ENCODE data around the gene G3BP1. TPM values are rescaled to one million over a fixed set of nuclear protein-coding genes. Genes with fewer than 3 reads are reported as not detected.

G3BP1 gene
- total and polyA plus RNA-seq, 2 of the 13 experiments (the other 11 are each of a cell fraction or from before 2014, with no cell fraction given): 36.7 to 320 TPM

- no peak for TF ChIP-seq ZNF354B (CRISPR knock-in tag; IDR thresholded peaks at IDR 0.05)
- TF ChIP-seq PRDM4 (CRISPR knock-in tag; IDR thresholded peaks at IDR 0.05; ENCODE audit: borderline replicate concordance): no peak
- TF ChIP-seq SP4 (CRISPR knock-in tag; IDR thresholded peaks at IDR 0.05): peak; percentile 96
- TF ChIP-seq ZC3H4 (CRISPR knock-in tag; IDR thresholded peaks at IDR 0.05; ENCODE audit: borderline replicate concordance): no peak
- no peak; the same call in 1 of the 2 replicates for TF ChIP-seq CREBL2 (CRISPR knock-in tag; IDR thresholded peaks at IDR 0.05; ENCODE audit: borderline replicate concordance)
- no peak for TF ChIP-seq MTERF4 (CRISPR knock-in tag; IDR thresholded peaks at IDR 0.05)
- peak; percentile 40; the same call in 1 of the 2 replicates for TF ChIP-seq SATB2 (CRISPR knock-in tag; IDR thresholded peaks at IDR 0.05)
- TF ChIP-seq ZNF713 (CRISPR knock-in tag; IDR thresholded peaks at IDR 0.05): no peak
- peak; percentile 98 for TF ChIP-seq MYC (CRISPR knock-in tag; IDR thresholded peaks at IDR 0.05; ENCODE audit: borderline replicate concordance)
- no peak for TF ChIP-seq ZNF407 (CRISPR knock-in tag; IDR thresholded peaks at IDR 0.05; ENCODE audit: not compliant biosample characterization)
- no peak; the same call in 1 of the 2 replicates for TF ChIP-seq ZNF256 (CRISPR knock-in tag; conservative IDR thresholded peaks at IDR 0.05)
- TF ChIP-seq CSRNP1 (CRISPR knock-in tag; IDR thresholded peaks at IDR 0.05): no peak
- TF ChIP-seq ZNF414 (CRISPR knock-in tag; IDR thresholded peaks at IDR 0.05): no peak
- TF ChIP-seq FLYWCH1 (CRISPR knock-in tag; IDR thresholded peaks at IDR 0.05): no peak
Measured at GRCh38 chr5:151771259-151772028, at the start of gene G3BP1 (continued).

All from HepG2 (cell line).